Left renal pelvis (tissue), 4 donors: ENCODE data around the gene TMEM63A. TPM values are rescaled to one million over a fixed set of nuclear protein-coding genes. Genes with fewer than 3 reads are reported as not detected.
A peak's percentile ranks its signal among the peaks of the same experiment; 100 is the strongest.
"Not testable (repeated sequence)": the region's sequence is repeated elsewhere in the genome, so short reads cannot be mapped to it uniquely, and the experiment has no call there.

Experiments
- DNase-seq, 4 donors: peaks; one replicate each; pipeline ENCODE4 v3.0.0-alpha.2; 2013; ENCODE audit warnings: low read depth in 4 of 4, low spot score in 3 of 4
- polyA plus RNA-seq, 4 donors: library from polyadenylated mRNA; unstranded; fragments of 120-200 nt; gene quantifications; one replicate each; pipeline ENCODE4 v1.2.1, GENCODE V29; 2013; ENCODE audit not compliant: insufficient read length in 4 of 4

Gene TMEM63A
- polyA plus RNA-seq, 4 donors = 37.9 to 84.7 (median 48.4) TPM

GRCh38 chr1:225846331-225847310 is 35.6 kb downstream of the TMEM63A start:
- no peak for DNase-seq

- DNase-seq = peak in 2 of 4 donors; percentile 52 to 53
Observed at GRCh38 chr1:225845571-225846259, 36.5 kb downstream of the TMEM63A start.

- no peak for DNase-seq
Observed at GRCh38 chr1:225845097-225845496, 37.1 kb downstream of the TMEM63A start.

- DNase-seq = no peak
Observed at GRCh38 chr1:225844236-225845061, 37.7 kb downstream of the TMEM63A start.

- DNase-seq = no peak
Observed at GRCh38 chr1:225843426-225843795, 38.8 kb downstream of the TMEM63A start.

- DNase-seq = no peak
Observed at GRCh38 chr1:225842788-225843425, 39.3 kb downstream of the TMEM63A start.

GRCh38 chr1:225842074-225842473 is 40.1 kb downstream of the TMEM63A start:
- no peak for DNase-seq

GRCh38 chr1:225840713-225841112 is 41.5 kb downstream of the TMEM63A start:
- DNase-seq = no peak

GRCh38 chr1:225840223-225840610 is 42.0 kb downstream of the TMEM63A start:
- no peak for DNase-seq

GRCh38 chr1:225838793-225839192 is 43.4 kb downstream of the TMEM63A start:
- no peak for DNase-seq

- not testable (repeated sequence) for DNase-seq
Observed at GRCh38 chr1:225836296-225836695, 45.9 kb downstream of the TMEM63A start.

- DNase-seq = no peak
Observed at GRCh38 chr1:225835856-225836255, 46.3 kb downstream of the TMEM63A start.

- DNase-seq = no peak
Observed at GRCh38 chr1:225834417-225835329, 47.5 kb downstream of the TMEM63A start.

GRCh38 chr1:225830841-225831240 is 51.3 kb downstream of the TMEM63A start:
- DNase-seq = no peak

- no peak for DNase-seq
Observed at GRCh38 chr1:225828706-225829345, 53.4 kb downstream of the TMEM63A start.

- DNase-seq = no peak
Observed at GRCh38 chr1:225827076-225827475, 55.1 kb downstream of the TMEM63A start.

GRCh38 chr1:225825607-225826007 is 56.6 kb downstream of the TMEM63A start:
- no peak for DNase-seq

- no peak for DNase-seq
Observed at GRCh38 chr1:225825078-225825477, 57.1 kb downstream of the TMEM63A start.

- DNase-seq = no peak
Observed at GRCh38 chr1:225824533-225824941, 57.6 kb downstream of the TMEM63A start.
